Measurements from ENCODE around the gene LHPP. TPM values are rescaled to one million over a fixed set of nuclear protein-coding genes. Genes with fewer than 3 reads are reported as not detected.

The LHPP gene
- total and polyA plus RNA-seq, 2 experiments from 2014 or later, result 27.4 to 40.2 TPM

DNA sequence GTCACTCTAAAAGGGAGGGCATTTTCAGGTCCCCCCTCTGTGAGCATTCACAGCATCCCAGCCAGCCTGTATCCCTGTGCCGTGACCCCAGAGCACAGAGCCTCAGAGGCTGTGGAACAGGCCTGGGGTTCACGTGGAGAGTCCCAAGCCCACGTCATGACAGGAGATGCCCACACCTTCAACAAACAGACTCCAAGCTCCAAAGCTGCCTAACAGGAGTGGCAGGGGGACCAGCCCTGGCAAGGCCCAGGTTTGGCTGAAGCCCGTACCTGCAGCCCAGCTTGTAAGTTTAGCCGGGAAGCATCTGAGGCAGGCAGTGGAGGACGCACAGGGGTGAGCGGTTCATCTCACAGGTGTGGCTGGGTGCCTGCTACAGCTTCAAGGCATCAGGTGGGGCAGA lies 33.5 kb downstream of the LHPP start:
- Mint-ChIP-seq H3K27ac (no peak overlapping the region), H3K4me3 (no peak overlapping the region), H3K36me3 (ENCODE audit: low read depth) (peaks cover 30% of the 10 kb centered on the region), H3K9me3 (peaks cover 3% of the 10 kb centered on the region; the same call in 1 of the 3 replicates), H3K27me3 (ENCODE audit: insufficient read depth, low read depth, poor library complexity) (peaks cover 8% of the 10 kb centered on the region), H3K4me1 (peaks cover 36% of the 10 kb centered on the region)
- ATAC-seq (no peak), DNase-seq (ENCODE audit: low spot score) (no peak)
- Histone ChIP-seq H3K79me2 (replicated peaks; ENCODE audit: insufficient read depth) (no peaks in the 10 kb centered on the region), H3K9me2 (ENCODE audit: insufficient read depth) (no peaks in the 10 kb centered on the region), H3K36me3 (ENCODE audit: insufficient read depth) (no peaks in the 10 kb centered on the region), H3K4me1 (ENCODE audit: insufficient read depth) (peaks cover 20% of the 10 kb centered on the region), H3K27ac (ENCODE audit: low read depth) (no peak overlapping the region), H3K4me3 (no peak overlapping the region), H3K27me3 (ENCODE audit: insufficient read depth) (no peaks in the 10 kb centered on the region), H4K20me1 (replicated peaks; ENCODE audit: insufficient read depth) (no peaks in the 10 kb centered on the region; the same call in 1 of the 2 replicates), H3F3A (replicated peaks; ENCODE audit: low read depth) (0 out of 2 replicates have a peak, but pooled peaks cover 5% of the 10 kb centered on the region), H2AFZ (no peak overlapping the region), H3K4me2 (no peak overlapping the region)
- TF ChIP-seq REST (IDR thresholded peaks at IDR 0.05; ENCODE audit: unreplicated experiment) (no peak), ZNF114 (CRISPR knock-in tag; IDR thresholded peaks at IDR 0.05) (no peak), ETS1 (IDR thresholded peaks at IDR 0.05) (no peak), NANOG (IDR thresholded peaks at IDR 0.05; ENCODE audit: borderline replicate concordance) (no peak)
- TF ChIP-seq, protein P1, sequence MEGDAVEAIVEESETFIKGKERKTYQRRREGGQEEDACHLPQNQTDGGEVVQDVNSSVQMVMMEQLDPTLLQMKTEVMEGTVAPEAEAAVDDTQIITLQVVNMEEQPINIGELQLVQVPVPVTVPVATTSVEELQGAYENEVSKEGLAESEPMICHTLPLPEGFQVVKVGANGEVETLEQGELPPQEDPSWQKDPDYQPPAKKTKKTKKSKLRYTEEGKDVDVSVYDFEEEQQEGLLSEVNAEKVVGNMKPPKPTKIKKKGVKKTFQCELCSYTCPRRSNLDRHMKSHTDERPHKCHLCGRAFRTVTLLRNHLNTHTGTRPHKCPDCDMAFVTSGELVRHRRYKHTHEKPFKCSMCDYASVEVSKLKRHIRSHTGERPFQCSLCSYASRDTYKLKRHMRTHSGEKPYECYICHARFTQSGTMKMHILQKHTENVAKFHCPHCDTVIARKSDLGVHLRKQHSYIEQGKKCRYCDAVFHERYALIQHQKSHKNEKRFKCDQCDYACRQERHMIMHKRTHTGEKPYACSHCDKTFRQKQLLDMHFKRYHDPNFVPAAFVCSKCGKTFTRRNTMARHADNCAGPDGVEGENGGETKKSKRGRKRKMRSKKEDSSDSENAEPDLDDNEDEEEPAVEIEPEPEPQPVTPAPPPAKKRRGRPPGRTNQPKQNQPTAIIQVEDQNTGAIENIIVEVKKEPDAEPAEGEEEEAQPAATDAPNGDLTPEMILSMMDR (conservative IDR thresholded peaks at IDR 0.05; ENCODE audit: low read depth in 2 of 2), result no peak
- TF ChIP-seq, protein P2, sequence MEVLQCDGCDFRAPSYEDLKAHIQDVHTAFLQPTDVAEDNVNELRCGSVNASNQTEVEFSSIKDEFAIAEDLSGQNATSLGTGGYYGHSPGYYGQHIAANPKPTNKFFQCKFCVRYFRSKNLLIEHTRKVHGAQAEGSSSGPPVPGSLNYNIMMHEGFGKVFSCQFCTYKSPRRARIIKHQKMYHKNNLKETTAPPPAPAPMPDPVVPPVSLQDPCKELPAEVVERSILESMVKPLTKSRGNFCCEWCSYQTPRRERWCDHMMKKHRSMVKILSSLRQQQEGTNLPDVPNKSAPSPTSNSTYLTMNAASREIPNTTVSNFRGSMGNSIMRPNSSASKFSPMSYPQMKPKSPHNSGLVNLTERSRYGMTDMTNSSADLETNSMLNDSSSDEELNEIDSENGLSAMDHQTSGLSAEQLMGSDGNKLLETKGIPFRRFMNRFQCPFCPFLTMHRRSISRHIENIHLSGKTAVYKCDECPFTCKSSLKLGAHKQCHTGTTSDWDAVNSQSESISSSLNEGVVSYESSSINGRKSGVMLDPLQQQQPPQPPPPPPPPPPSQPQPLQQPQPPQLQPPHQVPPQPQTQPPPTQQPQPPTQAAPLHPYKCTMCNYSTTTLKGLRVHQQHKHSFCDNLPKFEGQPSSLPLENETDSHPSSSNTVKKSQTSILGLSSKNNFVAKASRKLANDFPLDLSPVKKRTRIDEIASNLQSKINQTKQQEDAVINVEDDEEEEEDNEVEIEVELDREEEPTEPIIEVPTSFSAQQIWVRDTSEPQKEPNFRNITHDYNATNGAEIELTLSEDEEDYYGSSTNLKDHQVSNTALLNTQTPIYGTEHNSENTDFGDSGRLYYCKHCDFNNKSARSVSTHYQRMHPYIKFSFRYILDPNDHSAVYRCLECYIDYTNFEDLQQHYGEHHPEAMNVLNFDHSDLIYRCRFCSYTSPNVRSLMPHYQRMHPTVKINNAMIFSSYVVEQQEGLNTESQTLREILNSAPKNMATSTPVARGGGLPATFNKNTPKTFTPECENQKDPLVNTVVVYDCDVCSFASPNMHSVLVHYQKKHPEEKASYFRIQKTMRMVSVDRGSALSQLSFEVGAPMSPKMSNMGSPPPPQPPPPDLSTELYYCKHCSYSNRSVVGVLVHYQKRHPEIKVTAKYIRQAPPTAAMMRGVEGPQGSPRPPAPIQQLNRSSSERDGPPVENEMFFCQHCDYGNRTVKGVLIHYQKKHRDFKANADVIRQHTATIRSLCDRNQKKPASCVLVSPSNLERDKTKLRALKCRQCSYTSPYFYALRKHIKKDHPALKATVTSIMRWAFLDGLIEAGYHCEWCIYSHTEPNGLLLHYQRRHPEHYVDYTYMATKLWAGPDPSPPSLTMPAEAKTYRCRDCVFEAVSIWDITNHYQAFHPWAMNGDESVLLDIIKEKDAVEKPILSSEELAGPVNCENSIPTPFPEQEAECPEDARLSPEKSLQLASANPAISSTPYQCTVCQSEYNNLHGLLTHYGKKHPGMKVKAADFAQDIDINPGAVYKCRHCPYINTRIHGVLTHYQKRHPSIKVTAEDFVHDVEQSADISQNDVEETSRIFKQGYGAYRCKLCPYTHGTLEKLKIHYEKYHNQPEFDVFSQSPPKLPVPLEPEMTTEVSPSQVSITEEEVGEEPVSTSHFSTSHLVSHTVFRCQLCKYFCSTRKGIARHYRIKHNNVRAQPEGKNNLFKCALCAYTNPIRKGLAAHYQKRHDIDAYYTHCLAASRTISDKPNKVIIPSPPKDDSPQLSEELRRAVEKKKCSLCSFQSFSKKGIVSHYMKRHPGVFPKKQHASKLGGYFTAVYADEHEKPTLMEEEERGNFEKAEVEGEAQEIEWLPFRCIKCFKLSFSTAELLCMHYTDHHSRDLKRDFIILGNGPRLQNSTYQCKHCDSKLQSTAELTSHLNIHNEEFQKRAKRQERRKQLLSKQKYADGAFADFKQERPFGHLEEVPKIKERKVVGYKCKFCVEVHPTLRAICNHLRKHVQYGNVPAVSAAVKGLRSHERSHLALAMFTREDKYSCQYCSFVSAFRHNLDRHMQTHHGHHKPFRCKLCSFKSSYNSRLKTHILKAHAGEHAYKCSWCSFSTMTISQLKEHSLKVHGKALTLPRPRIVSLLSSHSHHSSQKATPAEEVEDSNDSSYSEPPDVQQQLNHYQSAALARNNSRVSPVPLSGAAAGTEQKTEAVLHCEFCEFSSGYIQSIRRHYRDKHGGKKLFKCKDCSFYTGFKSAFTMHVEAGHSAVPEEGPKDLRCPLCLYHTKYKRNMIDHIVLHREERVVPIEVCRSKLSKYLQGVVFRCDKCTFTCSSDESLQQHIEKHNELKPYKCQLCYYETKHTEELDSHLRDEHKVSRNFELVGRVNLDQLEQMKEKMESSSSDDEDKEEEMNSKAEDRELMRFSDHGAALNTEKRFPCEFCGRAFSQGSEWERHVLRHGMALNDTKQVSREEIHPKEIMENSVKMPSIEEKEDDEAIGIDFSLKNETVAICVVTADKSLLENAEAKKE (CRISPR knock-in tag; IDR thresholded peaks at IDR 0.05), result no peak

Measured in GM23338 (cell line).